Gastrocnemius medialis (tissue), 4 donors: ENCODE data around the gene IGLL5. TPM values are rescaled to one million over a fixed set of nuclear protein-coding genes. Genes with fewer than 3 reads are reported as not detected.

Experiments used
- ATAC-seq, 2 donors: fragments of 150-250 bp; one replicate each; pipeline ENCODE4 v1.9.1; 2016
- DNase-seq, 2 donors: peaks; one replicate each; pipeline ENCODE4 v3.0.0-alpha.2; 2019
- H3K27ac ChIP-seq, 4 donors: fragments of 200-600 bp; sonication (generic); 1 replicate in 1 of 4; 2 replicates in 3 of 4; pipeline ENCODE4 v1.5.1; 2016 to 2018; ENCODE audit warnings: mild to moderate bottlenecking in 2 of 4, moderate library complexity in 1 of 4
- H3K27me3 ChIP-seq, 3 donors: fragments of 200-600 bp; sonication (generic) in 2 of 3; 1 replicate in 1 of 3; 2 replicates in 2 of 3; pipeline versions ENCODE4 v1.5.1 to v1.6.0; 2016 to 2019; ENCODE audit warnings: mild to moderate bottlenecking in 1 of 3, moderate library complexity in 1 of 3
- H3K36me3 ChIP-seq, 2 donors: fragments of 200-600 bp; sonication (generic) in 1 of 2; one replicate each; pipeline ENCODE4 v1.5.1; 2017 to 2018
- H3K4me1 ChIP-seq, 2 donors: fragments of 200-600 bp; sonication (generic) in 1 of 2; one replicate each; pipeline ENCODE4 v1.5.1; 2016 to 2017; ENCODE audit warnings: mild to moderate bottlenecking in 2 of 2
- H3K4me3 ChIP-seq, 4 donors: fragments of 200-600 bp; sonication (generic) in 3 of 4; 1 replicate in 1 of 4; 2 replicates in 3 of 4; pipeline ENCODE4 v1.5.1; 2016 to 2019; ENCODE audit warnings: mild to moderate bottlenecking in 2 of 4
- H3K9me3 ChIP-seq, 3 donors: fragments of 200-600 bp; sonication (generic) in 2 of 3; 1 replicate in 1 of 3; 2 replicates in 2 of 3; pipeline ENCODE4 v1.5.1; 2016 to 2019
- CTCF ChIP-seq, 5 experiments: fragments of 450-650 bp in 3 of 5; fragments of 200-600 bp in 2 of 5; sonication (generic) in 2 of 5; IDR thresholded peaks in 4 of 5; conservative IDR thresholded peaks in 1 of 5; 1 replicate in 4 of 5; 2 replicates in 1 of 5; pipeline ENCODE4 v1.5.1; 2016 to 2019; ENCODE audit warnings: antibody characterized with exemption in 5 of 5, mild to moderate bottlenecking in 3 of 5, moderate library complexity in 3 of 5
- POLR2A ChIP-seq, 2 donors: fragments of 450-650 bp; IDR thresholded peaks; one replicate each; pipeline ENCODE4 v1.6.1; 2017; ENCODE audit warnings: antibody characterized with exemption in 2 of 2, mild to moderate bottlenecking in 2 of 2, moderate library complexity in 2 of 2
- in situ Hi-C, 4 donors: fragments of 200-750 bp; cut with MboI; loops; one replicate each; pipeline versions ENCODE4 v1.15.0 to v1.8.0; 2017; ENCODE audit warnings: low sequenced_read_pairs in 4 of 4
- intact Hi-C: fragments of 100-400 bp; cut with DNase I; formaldehyde crosslinking; loops from one replicate; pipeline ENCODE4 v1.15.1; 2023; ENCODE audit warnings: low total_unique reads
- total RNA-seq, 4 donors: library from RNA; depleted of rRNA; stranded (reverse); fragments of >200 nt; gene quantifications; one replicate each; pipeline versions ENCODE4 v1.1.0 to v1.2.3, GENCODE V29; 2016

IGLL5 gene
- total RNA-seq, 4 donors from 2014 or later, result 0.49 TPM; not detected in 3

DNA sequence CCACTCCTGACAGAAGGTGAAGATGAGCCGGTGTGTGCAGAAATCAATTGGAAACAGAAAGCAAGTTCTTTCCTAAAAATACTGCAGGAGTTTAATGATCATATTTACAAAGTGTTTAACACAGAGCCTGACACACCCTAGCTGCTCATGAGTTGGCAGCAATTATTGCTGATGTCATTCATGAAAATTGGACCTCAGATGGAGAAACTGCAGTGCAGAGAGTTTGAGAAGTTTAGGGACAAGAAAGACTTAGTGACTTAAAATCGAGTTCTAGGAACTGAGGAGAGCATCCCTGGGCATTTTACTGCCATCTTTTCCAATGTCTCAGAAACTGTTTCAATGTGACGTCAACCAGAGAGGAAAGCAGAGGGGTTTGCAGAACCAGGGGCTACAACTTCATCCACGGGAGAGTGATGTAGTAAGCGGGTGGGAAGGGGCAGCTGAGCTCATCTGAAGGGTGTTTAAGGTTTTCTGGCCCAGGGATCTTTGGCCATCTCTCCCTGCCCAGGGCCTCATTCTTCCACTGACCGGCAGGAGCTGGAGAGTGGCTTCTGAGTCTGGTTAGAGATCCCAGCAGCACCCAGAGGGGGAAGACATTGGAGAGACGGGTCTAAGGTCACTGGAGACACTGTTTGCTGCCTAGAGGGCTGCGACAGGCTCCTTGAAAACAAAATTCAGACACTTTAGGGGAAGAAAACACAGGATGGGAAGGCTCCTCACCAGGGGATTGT, 21.1 kb upstream of the IGLL5 start:
- Histone ChIP-seq H3K27ac (no peak overlapping the region), H3K4me1 (no peaks in the 10 kb centered on the region), H3K36me3 (no peaks in the 10 kb centered on the region), H3K9me3 (no peaks in the 10 kb centered on the region), H3K4me3 (no peak overlapping the region), H3K27me3 (peaks cover 0 to 3% (median 0%) of the 10 kb centered on the region in 3 donors)
- in situ Hi-C loops, result no loop called here
- TF ChIP-seq CTCF (IDR thresholded peaks at IDR 0.05 in 4 of 5, conservative IDR thresholded peaks at IDR 0.05 in 1 of 5) (no peak), POLR2A (IDR thresholded peaks at IDR 0.05) (no peak)
- ATAC-seq (no peak), DNase-seq (no peak)
- intact Hi-C loops, result no loop called here

DNA sequence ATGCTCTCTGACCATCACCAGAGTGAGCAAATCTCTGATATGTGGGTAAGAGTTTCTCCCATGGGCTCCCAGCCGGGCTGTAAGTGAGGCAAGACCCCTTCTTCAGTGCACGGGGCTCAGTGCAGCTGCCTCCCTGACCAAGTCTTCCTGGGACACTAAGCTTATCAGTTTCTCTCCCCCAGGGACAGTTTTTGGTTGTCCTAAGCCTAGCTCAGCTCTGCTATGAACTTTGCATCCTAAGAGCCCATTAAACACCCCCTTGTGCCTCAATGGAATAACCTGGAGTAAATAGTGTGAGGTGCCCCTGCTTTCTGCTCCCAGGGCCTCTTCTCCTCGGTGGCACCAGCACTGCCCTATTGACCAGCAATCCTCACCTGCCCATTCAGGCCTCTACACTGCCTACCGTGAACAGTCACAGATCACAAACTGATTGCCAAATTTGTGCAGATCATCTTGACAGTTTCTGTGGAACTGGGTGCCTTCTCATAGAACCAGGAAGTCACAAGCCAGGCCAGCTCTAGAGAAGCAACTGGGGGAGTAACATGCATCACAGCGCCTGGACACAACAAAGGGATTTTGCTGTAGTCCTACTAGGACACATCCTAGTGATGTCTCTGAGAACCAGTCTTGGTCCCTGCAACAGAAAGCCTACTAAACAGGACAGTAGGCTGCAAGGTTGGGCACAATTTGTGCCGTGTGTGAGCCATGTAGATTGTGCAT, 19.5 kb upstream of the IGLL5 start:
- no peak overlapping the region for H3K27ac ChIP-seq
- no peak overlapping the region for H3K4me3 ChIP-seq
- H3K9me3 ChIP-seq, result no peaks in the 10 kb centered on the region
- ATAC-seq, result no peak
- H3K27me3 ChIP-seq, result peaks cover 0 to 3% (median 0%) of the 10 kb centered on the region in 3 donors
- DNase-seq, result no peak
- in situ Hi-C loops, result no loop called here
- H3K4me1 ChIP-seq, result no peaks in the 10 kb centered on the region
- TF ChIP-seq CTCF (IDR thresholded peaks at IDR 0.05 in 4 of 5, conservative IDR thresholded peaks at IDR 0.05 in 1 of 5) (no peak), POLR2A (IDR thresholded peaks at IDR 0.05) (no peak)
- H3K36me3 ChIP-seq, result no peaks in the 10 kb centered on the region
- intact Hi-C loops, result no loop called here

DNA sequence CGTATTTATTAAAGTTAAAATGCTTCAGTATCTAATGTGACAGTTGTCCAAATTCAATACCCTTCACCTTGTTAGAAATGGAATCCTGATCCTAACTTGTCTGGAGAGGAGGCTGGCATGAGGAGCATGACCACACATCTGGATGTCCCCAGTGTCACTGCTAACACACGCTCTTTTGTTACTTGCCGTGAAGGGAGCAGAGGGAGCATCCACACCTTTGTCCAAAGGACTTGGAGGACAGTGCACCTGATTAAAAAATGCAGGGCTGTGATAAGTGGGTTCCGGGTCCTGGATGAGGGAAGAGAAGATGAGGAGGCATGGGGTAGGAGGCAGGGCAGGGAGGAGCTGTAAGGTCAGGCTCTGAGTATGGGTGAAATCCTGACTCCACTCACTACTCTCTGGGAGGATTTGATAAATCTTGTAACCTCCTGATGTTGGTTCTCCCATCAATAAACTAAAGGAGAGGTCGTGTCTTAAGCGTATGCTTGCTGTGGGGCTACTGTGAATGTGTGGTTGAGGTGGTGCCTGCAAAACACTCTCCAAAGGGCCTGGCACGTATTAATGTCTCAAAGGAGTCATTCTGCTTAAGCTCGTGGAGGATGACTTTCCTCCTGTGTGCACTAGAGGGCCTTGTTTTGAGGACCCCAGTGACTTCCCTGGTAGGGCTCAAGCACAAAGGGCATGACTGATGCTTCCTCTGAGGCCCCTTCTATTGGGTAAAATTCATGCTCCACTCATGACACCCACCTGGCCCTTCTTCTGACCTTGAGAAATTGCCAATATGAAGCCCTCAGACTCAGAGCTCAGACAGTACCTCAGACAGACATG, 16.8 kb upstream of the IGLL5 start:
- TF ChIP-seq POLR2A (IDR thresholded peaks at IDR 0.05) (no peak), CTCF (IDR thresholded peaks at IDR 0.05 in 4 of 5, conservative IDR thresholded peaks at IDR 0.05 in 1 of 5) (no peak)
- Histone ChIP-seq H3K27me3 (peaks cover 0 to 5% (median 3%) of the 10 kb centered on the region in 3 donors), H3K4me1 (no peaks in the 10 kb centered on the region), H3K36me3 (no peaks in the 10 kb centered on the region), H3K4me3 (no peak overlapping the region), H3K27ac (no peak overlapping the region), H3K9me3 (no peaks in the 10 kb centered on the region)
- no peak for ATAC-seq
- in situ Hi-C loops, result no loop called here
- intact Hi-C loops, result no loop called here
- DNase-seq, result no peak

DNA sequence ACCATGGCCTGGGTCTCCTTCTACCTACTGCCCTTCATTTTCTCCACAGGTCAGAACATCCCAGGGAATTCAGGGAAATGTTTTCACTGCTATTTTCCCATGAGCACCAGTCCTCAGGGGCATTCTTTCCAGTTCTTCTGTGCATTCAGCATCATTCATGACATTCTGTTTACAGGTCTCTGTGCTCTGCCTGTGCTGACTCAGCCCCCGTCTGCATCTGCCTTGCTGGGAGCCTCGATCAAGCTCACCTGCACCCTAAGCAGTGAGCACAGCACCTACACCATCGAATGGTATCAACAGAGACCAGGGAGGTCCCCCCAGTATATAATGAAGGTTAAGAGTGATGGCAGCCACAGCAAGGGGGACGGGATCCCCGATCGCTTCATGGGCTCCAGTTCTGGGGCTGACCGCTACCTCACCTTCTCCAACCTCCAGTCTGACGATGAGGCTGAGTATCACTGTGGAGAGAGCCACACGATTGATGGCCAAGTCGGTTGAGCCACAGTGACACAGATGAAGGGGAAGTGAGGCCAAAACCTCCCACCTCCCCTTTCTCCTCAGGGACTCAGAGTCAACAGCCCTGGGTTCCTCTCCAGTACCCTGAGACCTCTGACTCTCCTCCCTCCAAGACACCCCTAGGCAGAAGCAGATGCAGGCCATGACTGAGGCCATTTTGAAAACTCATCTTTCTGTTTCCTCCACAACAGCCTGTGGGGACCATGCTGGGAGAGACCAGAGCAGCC, 15.9 kb upstream of the IGLL5 start:
- TF ChIP-seq POLR2A (IDR thresholded peaks at IDR 0.05), result no peak
- TF ChIP-seq CTCF (IDR thresholded peaks at IDR 0.05 in 4 of 5, conservative IDR thresholded peaks at IDR 0.05 in 1 of 5), result no peak
- ATAC-seq (no peak), DNase-seq (no peak)
- Histone ChIP-seq H3K4me3 (no peak overlapping the region), H3K4me1 (no peaks in the 10 kb centered on the region), H3K27me3 (peaks cover 0 to 5% (median 3%) of the 10 kb centered on the region in 3 donors), H3K27ac (no peak overlapping the region), H3K36me3 (no peaks in the 10 kb centered on the region), H3K9me3 (no peaks in the 10 kb centered on the region)
- in situ Hi-C loops, result no loop called here
- intact Hi-C loops, result no loop called here
